ENCODE data around the gene ALDH1L2. TPM values are rescaled to one million over a fixed set of nuclear protein-coding genes. Genes with fewer than 3 reads are reported as not detected.
"Not testable (repeated sequence)": the region's sequence is repeated elsewhere in the genome, so short reads cannot be mapped to it uniquely, and the experiment has no call there.

The ALDH1L2 gene
- total and polyA plus RNA-seq, 4 donors = 0.03 to 0.25 (median 0.15) TPM

DNA sequence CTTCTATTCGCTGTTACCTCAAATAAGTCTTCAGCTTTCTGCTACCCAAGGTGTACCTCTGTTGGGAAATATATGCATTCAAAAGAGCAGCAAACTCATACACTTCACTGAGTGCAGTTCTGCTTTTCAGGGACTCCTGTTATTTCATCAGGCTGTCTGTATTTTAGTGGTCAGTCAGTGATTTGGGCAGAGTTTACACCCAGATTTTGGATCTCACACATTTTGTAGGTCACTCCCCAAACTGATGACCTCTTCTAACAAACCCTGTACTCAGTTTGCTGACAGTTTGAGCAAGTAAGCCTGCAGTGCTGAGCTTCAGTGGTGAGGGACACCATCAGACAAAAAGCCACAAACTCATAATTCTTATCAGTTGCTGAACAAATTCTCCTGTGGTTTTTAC, 15.1 kb upstream of the ALDH1L2 start (continued):
- TF ChIP-seq, protein P1, sequence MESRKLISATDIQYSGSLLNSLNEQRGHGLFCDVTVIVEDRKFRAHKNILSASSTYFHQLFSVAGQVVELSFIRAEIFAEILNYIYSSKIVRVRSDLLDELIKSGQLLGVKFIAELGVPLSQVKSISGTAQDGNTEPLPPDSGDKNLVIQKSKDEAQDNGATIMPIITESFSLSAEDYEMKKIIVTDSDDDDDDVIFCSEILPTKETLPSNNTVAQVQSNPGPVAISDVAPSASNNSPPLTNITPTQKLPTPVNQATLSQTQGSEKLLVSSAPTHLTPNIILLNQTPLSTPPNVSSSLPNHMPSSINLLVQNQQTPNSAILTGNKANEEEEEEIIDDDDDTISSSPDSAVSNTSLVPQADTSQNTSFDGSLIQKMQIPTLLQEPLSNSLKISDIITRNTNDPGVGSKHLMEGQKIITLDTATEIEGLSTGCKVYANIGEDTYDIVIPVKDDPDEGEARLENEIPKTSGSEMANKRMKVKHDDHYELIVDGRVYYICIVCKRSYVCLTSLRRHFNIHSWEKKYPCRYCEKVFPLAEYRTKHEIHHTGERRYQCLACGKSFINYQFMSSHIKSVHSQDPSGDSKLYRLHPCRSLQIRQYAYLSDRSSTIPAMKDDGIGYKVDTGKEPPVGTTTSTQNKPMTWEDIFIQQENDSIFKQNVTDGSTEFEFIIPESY (IDR thresholded peaks at IDR 0.05) = no peak
- no peak for TF ChIP-seq FOXA1 (IDR thresholded peaks at IDR 0.05)

DNA sequence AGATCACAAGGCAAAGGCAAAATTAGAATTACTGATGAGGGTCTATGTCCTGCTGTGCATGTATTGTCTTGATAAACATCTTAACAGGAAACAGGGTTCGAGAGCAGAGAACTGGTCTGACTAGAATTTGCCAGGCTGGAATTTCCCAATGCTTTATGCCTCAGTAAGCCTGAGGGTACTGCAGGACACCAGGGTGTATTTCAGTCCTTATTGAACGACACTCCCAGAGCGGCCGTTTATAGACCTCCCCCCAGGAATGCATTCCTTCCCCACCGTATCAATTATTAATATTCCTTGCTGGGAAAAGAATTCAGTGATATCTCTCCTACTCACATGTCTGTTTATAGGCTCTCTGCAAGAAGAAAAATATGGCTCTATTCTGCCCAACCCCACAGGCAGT, 11.1 kb upstream of the ALDH1L2 start:
- H3K36me3 ChIP-seq (ENCODE audit: control insufficient read depth in 4 of 4, insufficient read depth in 3 of 4, low read depth in 1 of 4, low read length in 3 of 4); H3K4me1 ChIP-seq (ENCODE audit: control insufficient read depth in 4 of 4, insufficient read depth in 4 of 4, low read length in 3 of 4); H3K27ac ChIP-seq (ENCODE audit: low read depth in 1 of 2, low read length in 2 of 2); DNase-seq (ENCODE audit: low spot score); H3K9me3 ChIP-seq (ENCODE audit: control insufficient read depth in 4 of 4, low read length in 3 of 4); H3K9ac ChIP-seq (ENCODE audit: low read depth in 1 of 2, low read length in 2 of 2); H3K4me3 ChIP-seq (ENCODE audit: low read depth in 1 of 3, low read length in 3 of 3); H3K27me3 ChIP-seq (ENCODE audit: control insufficient read depth in 4 of 4, insufficient read depth in 4 of 4, low read length in 3 of 4): not testable (repeated sequence)
- 93% methylated on average over 5 of the region's 5 CpGs for WGBS

DNA sequence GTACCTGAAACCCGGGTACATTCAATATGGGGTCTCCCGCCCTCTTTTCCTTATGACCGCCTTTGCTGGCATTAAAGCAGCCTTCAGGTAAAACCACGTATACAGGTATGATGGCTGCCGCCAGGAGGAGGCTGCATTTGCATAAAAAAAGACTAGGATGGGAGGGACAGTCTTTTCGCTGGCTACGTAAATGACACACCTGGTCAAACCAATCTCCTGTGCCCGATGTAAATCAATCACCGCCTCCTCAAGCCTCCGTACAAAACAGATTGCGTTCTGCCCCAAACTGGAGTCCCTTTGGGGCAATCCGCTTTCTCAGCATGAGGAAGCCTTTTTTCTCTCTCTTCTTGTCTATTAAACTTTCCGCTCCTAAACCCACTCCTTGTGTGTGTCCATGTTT, 8.1 kb upstream of the ALDH1L2 start:
- no peaks in the 10 kb centered on the region for H3K36me3 ChIP-seq (ENCODE audit: control insufficient read depth in 4 of 4, insufficient read depth in 3 of 4, low read depth in 1 of 4, low read length in 3 of 4)
- no peak overlapping the region for H3K9ac ChIP-seq (ENCODE audit: low read depth in 1 of 2, low read length in 2 of 2)
- TF ChIP-seq HNF4A (conservative IDR thresholded peaks at IDR 0.05) (no peak), JUND (IDR thresholded peaks at IDR 0.05) (no peak), RAD21 (IDR thresholded peaks at IDR 0.05) (no peak), HNF4G (IDR thresholded peaks at IDR 0.05) (no peak), TAF1 (conservative IDR thresholded peaks at IDR 0.05) (no peak)
- TF ChIP-seq, protein P2, sequence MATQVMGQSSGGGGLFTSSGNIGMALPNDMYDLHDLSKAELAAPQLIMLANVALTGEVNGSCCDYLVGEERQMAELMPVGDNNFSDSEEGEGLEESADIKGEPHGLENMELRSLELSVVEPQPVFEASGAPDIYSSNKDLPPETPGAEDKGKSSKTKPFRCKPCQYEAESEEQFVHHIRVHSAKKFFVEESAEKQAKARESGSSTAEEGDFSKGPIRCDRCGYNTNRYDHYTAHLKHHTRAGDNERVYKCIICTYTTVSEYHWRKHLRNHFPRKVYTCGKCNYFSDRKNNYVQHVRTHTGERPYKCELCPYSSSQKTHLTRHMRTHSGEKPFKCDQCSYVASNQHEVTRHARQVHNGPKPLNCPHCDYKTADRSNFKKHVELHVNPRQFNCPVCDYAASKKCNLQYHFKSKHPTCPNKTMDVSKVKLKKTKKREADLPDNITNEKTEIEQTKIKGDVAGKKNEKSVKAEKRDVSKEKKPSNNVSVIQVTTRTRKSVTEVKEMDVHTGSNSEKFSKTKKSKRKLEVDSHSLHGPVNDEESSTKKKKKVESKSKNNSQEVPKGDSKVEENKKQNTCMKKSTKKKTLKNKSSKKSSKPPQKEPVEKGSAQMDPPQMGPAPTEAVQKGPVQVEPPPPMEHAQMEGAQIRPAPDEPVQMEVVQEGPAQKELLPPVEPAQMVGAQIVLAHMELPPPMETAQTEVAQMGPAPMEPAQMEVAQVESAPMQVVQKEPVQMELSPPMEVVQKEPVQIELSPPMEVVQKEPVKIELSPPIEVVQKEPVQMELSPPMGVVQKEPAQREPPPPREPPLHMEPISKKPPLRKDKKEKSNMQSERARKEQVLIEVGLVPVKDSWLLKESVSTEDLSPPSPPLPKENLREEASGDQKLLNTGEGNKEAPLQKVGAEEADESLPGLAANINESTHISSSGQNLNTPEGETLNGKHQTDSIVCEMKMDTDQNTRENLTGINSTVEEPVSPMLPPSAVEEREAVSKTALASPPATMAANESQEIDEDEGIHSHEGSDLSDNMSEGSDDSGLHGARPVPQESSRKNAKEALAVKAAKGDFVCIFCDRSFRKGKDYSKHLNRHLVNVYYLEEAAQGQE (IDR thresholded peaks at IDR 0.05) = no peak
- TF ChIP-seq, protein P3, sequence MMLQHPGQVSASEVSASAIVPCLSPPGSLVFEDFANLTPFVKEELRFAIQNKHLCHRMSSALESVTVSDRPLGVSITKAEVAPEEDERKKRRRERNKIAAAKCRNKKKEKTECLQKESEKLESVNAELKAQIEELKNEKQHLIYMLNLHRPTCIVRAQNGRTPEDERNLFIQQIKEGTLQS (IDR thresholded peaks at IDR 0.05) = no peak
- TF ChIP-seq, protein P4, sequence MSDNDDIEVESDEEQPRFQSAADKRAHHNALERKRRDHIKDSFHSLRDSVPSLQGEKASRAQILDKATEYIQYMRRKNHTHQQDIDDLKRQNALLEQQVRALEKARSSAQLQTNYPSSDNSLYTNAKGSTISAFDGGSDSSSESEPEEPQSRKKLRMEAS (IDR thresholded peaks at IDR 0.05) = no peak
- TF ChIP-seq, protein P1 (IDR thresholded peaks at IDR 0.05) = no peak
- H3K4me3 ChIP-seq (ENCODE audit: low read depth in 1 of 3, low read length in 3 of 3) = no peak overlapping the region
- no peaks in the 10 kb centered on the region for H3K4me1 ChIP-seq (ENCODE audit: control insufficient read depth in 4 of 4, insufficient read depth in 4 of 4, low read length in 3 of 4)
- no peaks in the 10 kb centered on the region for H3K9me3 ChIP-seq (ENCODE audit: control insufficient read depth in 4 of 4, low read length in 3 of 4)
- no peak overlapping the region for H3K27ac ChIP-seq (ENCODE audit: low read depth in 1 of 2, low read length in 2 of 2)
- no peaks in the 10 kb centered on the region for H3K27me3 ChIP-seq (ENCODE audit: control insufficient read depth in 4 of 4, insufficient read depth in 4 of 4, low read length in 3 of 4)
- 42% methylated on average over 13 of the region's 13 CpGs for WGBS
- no peak for DNase-seq (ENCODE audit: low spot score)
